Uterus (tissue), 4 donors: ENCODE measurements around the gene PEAR1. TPM values are rescaled to one million over a fixed set of nuclear protein-coding genes. Genes with fewer than 3 reads are reported as not detected.

Experiments
- DNase-seq, 2 donors: peaks; one replicate each; pipeline ENCODE4 v3.0.0-alpha.2; 2019 to 2020
- H3K27ac ChIP-seq, 2 donors: fragments of 200-600 bp; sonication (generic); 1 replicate in 1 of 2; 2 replicates in 1 of 2; pipeline ENCODE4 v1.5.1; 2016 to 2018
- H3K27me3 ChIP-seq, 2 donors: fragments of 200-600 bp; sonication (generic); one replicate each; pipeline ENCODE4 v1.5.1; 2018 to 2019; ENCODE audit warnings: control low read depth in 1 of 2
- H3K36me3 ChIP-seq, 2 donors: fragments of 200-600 bp; sonication (generic); one replicate each; pipeline ENCODE4 v1.5.1; 2019; ENCODE audit warnings: control low read depth in 1 of 2
- H3K4me1 ChIP-seq, 2 donors: fragments of 200-600 bp; sonication (generic); one replicate each; pipeline ENCODE4 v1.5.1; 2018 to 2019; ENCODE audit warnings: control low read depth in 1 of 2
- H3K4me3 ChIP-seq, 2 donors: fragments of 200-600 bp; sonication (generic); 1 replicate in 1 of 2; 2 replicates in 1 of 2; pipeline ENCODE4 v1.5.1; 2018 to 2019; ENCODE audit warnings: mild to moderate bottlenecking in 1 of 2
- H3K9me3 ChIP-seq, 2 donors: fragments of 200-600 bp; sonication (generic); one replicate each; pipeline ENCODE4 v1.5.1; 2019; ENCODE audit warnings: control low read depth in 1 of 2
- POLR2A ChIP-seq, 2 donors: fragments of 450-650 bp; IDR thresholded peaks; one replicate each; pipeline ENCODE4 v1.6.1; 2016; ENCODE audit warnings: antibody characterized with exemption in 2 of 2, mild to moderate bottlenecking in 1 of 2, moderate library complexity in 1 of 2
- intact Hi-C: fragments of 100-400 bp; cut with DNase I; formaldehyde crosslinking; loops from one replicate; pipeline ENCODE4 v1.15.1; 2023; ENCODE audit warnings: low total_unique reads
- total RNA-seq, 4 donors: library from RNA; depleted of rRNA in 3 of 4; stranded (reverse); fragments of >200 nt in 3 of 4; gene quantifications; one replicate each; pipeline versions ENCODE4 v1.1.0 to v1.2.4, GENCODE V29; 2014 to 2023
- TF ChIP-seq, protein P1 (sequence below), 4 experiments: fragments of 200-600 bp in 2 of 4; fragments of 450-650 bp in 2 of 4; sonication (generic) in 2 of 4; IDR thresholded peaks; one replicate each; pipeline ENCODE4 v1.5.1; 2016 to 2019; ENCODE audit warnings: antibody characterized with exemption in 4 of 4, mild to moderate bottlenecking in 2 of 4, moderate library complexity in 1 of 4
- donor health status: DM: yes; HTN: yes; CAD: no.

PEAR1 gene
- total RNA-seq, 4 donors from 2014 or later: 7.4 to 41.8 (median 17.9) TPM

DNA sequence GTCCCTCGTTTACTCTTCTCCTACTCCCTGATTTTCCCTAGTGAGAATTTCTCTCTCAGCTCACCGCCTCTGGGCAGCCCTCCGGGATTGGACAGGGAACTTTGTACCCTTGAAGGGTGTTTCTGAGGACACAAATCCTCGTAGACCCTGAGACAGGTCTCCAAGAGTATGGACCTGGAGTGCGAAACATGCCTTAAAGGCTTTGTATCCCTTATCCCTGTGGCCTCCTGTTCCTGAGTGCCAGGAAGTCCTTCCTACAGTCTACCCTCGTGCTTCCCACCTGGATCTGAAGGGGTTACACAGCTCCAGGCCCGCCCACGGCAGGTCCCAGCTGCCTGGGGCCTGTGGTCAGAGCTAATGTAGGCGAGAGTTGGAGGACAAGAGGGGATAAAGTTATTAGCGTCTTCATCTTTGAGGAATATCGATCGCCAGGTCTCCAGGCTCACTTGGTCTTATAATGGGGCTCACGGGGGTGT is 7.6 kb upstream of the PEAR1 start:
- H3K9me3 ChIP-seq: no peaks in the 10 kb centered on the region
- no peak overlapping the region for H3K4me3 ChIP-seq
- no peaks in the 10 kb centered on the region for H3K36me3 ChIP-seq
- TF ChIP-seq POLR2A (IDR thresholded peaks at IDR 0.05): no peak
- TF ChIP-seq, protein P1, sequence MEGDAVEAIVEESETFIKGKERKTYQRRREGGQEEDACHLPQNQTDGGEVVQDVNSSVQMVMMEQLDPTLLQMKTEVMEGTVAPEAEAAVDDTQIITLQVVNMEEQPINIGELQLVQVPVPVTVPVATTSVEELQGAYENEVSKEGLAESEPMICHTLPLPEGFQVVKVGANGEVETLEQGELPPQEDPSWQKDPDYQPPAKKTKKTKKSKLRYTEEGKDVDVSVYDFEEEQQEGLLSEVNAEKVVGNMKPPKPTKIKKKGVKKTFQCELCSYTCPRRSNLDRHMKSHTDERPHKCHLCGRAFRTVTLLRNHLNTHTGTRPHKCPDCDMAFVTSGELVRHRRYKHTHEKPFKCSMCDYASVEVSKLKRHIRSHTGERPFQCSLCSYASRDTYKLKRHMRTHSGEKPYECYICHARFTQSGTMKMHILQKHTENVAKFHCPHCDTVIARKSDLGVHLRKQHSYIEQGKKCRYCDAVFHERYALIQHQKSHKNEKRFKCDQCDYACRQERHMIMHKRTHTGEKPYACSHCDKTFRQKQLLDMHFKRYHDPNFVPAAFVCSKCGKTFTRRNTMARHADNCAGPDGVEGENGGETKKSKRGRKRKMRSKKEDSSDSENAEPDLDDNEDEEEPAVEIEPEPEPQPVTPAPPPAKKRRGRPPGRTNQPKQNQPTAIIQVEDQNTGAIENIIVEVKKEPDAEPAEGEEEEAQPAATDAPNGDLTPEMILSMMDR (IDR thresholded peaks at IDR 0.05): no peak
- no peak overlapping the region for H3K27ac ChIP-seq
- intact Hi-C loops: loop anchor here (10.0 kb wide), 1 partner anchor 191 kb away; no protein-coding TSS in a partner anchor
- no peaks in the 10 kb centered on the region for H3K27me3 ChIP-seq
- H3K4me1 ChIP-seq: no peaks in the 10 kb centered on the region
- no peak for DNase-seq

DNA sequence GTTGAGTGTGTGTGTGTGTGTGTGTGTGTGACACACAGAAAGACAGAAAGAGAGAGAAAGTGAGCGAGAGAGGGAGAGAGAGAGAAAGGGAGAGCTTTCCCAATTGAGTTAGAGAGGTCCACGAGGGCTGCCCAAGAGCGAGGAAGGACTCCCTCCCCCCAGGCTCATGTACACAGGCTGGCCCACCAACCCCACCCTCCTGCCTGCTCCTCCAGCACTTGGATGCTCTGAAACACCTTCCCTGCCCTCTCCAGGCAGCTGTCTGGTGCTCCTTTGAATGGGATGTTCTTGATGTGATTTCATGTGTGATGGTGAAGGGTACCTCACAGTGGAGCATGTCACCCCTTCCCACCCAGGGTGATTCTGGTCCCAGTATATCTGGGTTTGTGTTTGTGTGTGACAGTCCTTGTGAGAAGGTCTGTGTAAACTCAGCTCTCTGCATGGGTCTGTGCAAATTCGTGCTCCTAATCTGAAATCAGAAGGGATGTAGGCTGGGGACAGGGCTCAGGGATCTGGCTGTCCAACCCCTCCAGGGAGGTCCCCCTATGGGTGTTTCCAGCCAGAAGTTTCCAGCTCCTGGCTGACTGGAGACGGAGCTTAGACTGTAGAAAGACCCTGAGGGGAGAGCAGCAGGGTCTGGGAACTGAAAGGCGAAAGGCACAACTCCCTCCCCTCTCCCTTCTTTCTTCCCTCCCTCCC is 6.8 kb upstream of the PEAR1 start:
- Histone ChIP-seq H3K27me3 (no peaks in the 10 kb centered on the region), H3K9me3 (no peaks in the 10 kb centered on the region), H3K4me1 (no peaks in the 10 kb centered on the region), H3K27ac (no peak overlapping the region), H3K36me3 (no peaks in the 10 kb centered on the region), H3K4me3 (no peak overlapping the region)
- TF ChIP-seq, protein P1 (IDR thresholded peaks at IDR 0.05): no peak
- TF ChIP-seq POLR2A (IDR thresholded peaks at IDR 0.05): no peak
- intact Hi-C loops: loop anchor here (10.0 kb wide), 1 partner anchor 192 kb away; no protein-coding TSS in a partner anchor
- DNase-seq: no peak

DNA sequence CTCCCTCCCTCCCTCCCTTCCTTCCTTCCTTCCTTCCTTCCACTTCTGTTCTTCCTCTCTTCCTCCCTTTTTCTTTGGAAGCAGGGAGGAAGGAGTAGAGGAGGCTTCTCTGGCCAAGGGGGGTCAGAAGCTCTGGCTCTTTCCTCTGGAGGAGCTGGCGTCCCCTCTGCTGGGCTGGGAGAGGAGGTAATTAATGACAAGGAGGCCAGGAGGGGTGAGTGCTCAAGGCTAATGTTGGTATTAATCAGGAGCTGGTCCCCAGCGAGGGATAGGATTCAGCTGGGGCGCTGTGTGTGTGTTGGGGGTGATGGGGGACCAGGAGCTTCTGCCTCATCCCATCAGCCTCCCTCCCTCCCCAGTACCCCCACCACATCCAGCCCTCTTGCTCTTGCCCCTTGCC is 6.2 kb upstream of the PEAR1 start:
- TF ChIP-seq, protein P1 (IDR thresholded peaks at IDR 0.05): no peak
- TF ChIP-seq POLR2A (IDR thresholded peaks at IDR 0.05): no peak
- intact Hi-C loops: loop anchor here (10.0 kb wide), 1 partner anchor 193 kb away; no protein-coding TSS in a partner anchor
- Histone ChIP-seq H3K9me3 (no peaks in the 10 kb centered on the region), H3K27me3 (no peaks in the 10 kb centered on the region), H3K4me1 (no peaks in the 10 kb centered on the region), H3K36me3 (no peaks in the 10 kb centered on the region), H3K27ac (no peak overlapping the region), H3K4me3 (no peak overlapping the region)
- no peak for DNase-seq

DNA sequence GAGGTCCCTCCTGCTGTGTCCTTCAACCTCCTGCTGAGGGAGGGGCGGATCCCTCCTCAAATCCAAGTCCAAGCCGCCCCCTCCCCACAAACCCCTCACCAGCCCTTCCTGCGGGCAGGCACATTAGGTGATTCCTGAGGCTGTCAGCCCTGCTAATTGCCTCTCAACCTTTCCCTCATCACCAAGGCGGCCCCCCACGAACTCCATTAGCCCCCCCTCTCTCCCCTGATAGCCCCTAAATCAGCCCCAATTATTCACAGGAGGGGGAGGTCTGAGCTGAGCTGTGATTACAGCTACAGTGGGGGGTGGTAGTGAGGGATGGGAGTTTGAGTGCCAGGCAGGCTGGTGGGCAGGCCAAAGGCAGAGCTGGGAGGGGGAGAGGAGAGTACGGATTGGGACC is 5.8 kb upstream of the PEAR1 start:
- Histone ChIP-seq H3K36me3 (no peaks in the 10 kb centered on the region), H3K4me1 (peaks cover 0 to under 1% of the 10 kb centered on the region in 2 donors), H3K9me3 (no peaks in the 10 kb centered on the region), H3K4me3 (no peak overlapping the region), H3K27ac (no peak overlapping the region), H3K27me3 (no peaks in the 10 kb centered on the region)
- no peak for TF ChIP-seq POLR2A (IDR thresholded peaks at IDR 0.05)
- TF ChIP-seq, protein P1 (IDR thresholded peaks at IDR 0.05): no peak
- no peak for DNase-seq
- intact Hi-C loops: loop anchor here (10.0 kb wide), 1 partner anchor 193 kb away; no protein-coding TSS in a partner anchor
